Adrenal gland (tissue), 5 donors: ENCODE measurements around the gene TNK1.

Experiments used
- POLR2A ChIP-seq, 2 donors: fragments of 450-650 bp; IDR thresholded peaks; one replicate each; pipeline ENCODE4 v1.6.1; 2017; ENCODE audit warnings: antibody characterized with exemption in 2 of 2, mild to moderate bottlenecking in 2 of 2, moderate library complexity in 1 of 2
- TF ChIP-seq, protein P1 (sequence below), 6 experiments: fragments of 450-650 bp in 4 of 6; fragments of 200-600 bp in 2 of 6; sonication (generic) in 1 of 6; IDR thresholded peaks; 1 replicate in 5 of 6; 2 replicates in 1 of 6; pipeline versions ENCODE4 v1.5.1 to v1.8.0; 2016 to 2021; ENCODE audit warnings: antibody characterized with exemption in 6 of 6, mild to moderate bottlenecking in 2 of 6, moderate library complexity in 1 of 6
- donor health status: DM: no; HTN: no; CAD: no.

DNA sequence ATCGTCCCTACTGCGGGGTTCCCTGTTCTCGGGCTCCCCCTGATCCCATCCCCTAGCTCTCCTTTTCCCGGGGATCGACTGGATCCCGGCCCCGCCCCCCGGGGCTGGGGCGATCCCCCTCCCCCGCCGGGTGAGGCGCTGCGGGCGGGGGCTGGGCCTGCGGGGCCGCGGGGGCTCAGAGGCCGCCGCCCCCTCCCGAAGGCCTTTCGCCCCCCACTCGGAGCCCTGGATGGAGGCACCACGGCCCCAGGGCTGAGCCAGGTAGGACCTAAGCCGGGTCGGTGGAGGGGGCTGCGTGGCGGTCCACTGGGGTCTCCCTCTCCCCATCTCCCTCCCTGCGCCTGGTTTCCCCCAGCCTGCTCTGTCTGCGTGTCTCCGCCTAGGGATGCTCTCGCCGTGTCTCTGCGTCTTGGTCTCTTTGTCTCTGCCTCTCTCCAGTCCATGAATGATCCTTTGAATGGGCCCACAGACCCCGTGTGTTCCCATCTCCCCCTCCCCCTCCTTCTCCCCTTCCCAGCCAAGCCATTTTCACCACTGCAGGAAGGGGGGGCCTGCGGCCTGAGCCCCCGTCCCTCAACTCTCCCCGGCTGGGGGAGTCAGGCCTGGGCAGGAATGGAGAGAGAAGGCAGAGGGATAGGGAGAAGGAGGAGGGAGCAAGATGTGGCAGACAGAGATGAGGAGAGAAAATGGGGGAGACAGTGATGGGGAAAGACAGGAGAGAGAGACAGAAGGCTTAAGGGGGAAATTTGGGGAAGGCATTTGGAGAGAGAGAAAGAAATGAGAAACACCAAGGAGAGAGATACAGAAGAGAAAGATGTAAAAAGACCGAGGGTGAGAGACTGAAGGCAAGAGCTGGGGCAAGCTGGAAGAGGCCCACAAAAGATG is 24.7 kb downstream of the TNK1 start:
- TF ChIP-seq, protein P1, sequence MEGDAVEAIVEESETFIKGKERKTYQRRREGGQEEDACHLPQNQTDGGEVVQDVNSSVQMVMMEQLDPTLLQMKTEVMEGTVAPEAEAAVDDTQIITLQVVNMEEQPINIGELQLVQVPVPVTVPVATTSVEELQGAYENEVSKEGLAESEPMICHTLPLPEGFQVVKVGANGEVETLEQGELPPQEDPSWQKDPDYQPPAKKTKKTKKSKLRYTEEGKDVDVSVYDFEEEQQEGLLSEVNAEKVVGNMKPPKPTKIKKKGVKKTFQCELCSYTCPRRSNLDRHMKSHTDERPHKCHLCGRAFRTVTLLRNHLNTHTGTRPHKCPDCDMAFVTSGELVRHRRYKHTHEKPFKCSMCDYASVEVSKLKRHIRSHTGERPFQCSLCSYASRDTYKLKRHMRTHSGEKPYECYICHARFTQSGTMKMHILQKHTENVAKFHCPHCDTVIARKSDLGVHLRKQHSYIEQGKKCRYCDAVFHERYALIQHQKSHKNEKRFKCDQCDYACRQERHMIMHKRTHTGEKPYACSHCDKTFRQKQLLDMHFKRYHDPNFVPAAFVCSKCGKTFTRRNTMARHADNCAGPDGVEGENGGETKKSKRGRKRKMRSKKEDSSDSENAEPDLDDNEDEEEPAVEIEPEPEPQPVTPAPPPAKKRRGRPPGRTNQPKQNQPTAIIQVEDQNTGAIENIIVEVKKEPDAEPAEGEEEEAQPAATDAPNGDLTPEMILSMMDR (IDR thresholded peaks at IDR 0.05): no peak
- no peak for TF ChIP-seq POLR2A (IDR thresholded peaks at IDR 0.05)
